Panc1 (cell line): ENCODE data around the gene OR10AG1. TPM values are rescaled to one million over a fixed set of nuclear protein-coding genes. Genes with fewer than 3 reads are reported as not detected.

ENCODE experiments used
- ATAC-seq: fragments of 200-7000 bp; cut with Tn5 transposase; 2 replicates; pipeline ENCODE4 v1.9.1; 2020; ENCODE audit warnings: mild to moderate bottlenecking, moderate library complexity
- BruUV-seq: library from RNA; stranded (reverse); fragments of 400-500 nt; replicated peaks from 2 replicates; lab custom pipeline; 2021; lab: Mats Ljungman, UMichigan
- CTCF ChIA-PET: fragments of 300-600 bp; sonication (Branson Sonifier 250); formaldehyde crosslinking; loops from one replicate; lab custom pipeline; 2022; ENCODE audit warnings: antibody characterized with exemption; lab: Charles Lee
- POLR2A ChIA-PET: fragments of 300-600 bp; sonication (Branson Sonifier 250); formaldehyde crosslinking; loops from one replicate; lab custom pipeline; 2022; ENCODE audit warnings: antibody characterized with exemption; lab: Charles Lee
- DNase-seq: peaks from one replicate; pipeline ENCODE4 v3.0.0-alpha.2; 2010; ENCODE audit warnings: low read depth, low spot score
- H3K27ac ChIP-seq: 2 replicates; pipeline ENCODE4 v1.5.1; 2011; ENCODE audit warnings: mild to moderate bottlenecking, low read length, inconsistent platforms
- H3K27me3 ChIP-seq: fragments of 200-500 bp; sonication (Bioruptor generic); 2 replicates; pipeline ENCODE4 v1.6.0; 2014; ENCODE audit warnings: low read length, inconsistent platforms; ENCODE audit not compliant: control insufficient read depth, insufficient read depth
- H3K36me3 ChIP-seq: fragments of 200-500 bp; sonication (Bioruptor generic); 2 replicates; pipeline ENCODE4 v1.5.1; 2014; ENCODE audit warnings: inconsistent platforms, mild to moderate bottlenecking, low read length, moderate library complexity; ENCODE audit not compliant: control insufficient read depth, insufficient read depth
- H3K4me1 ChIP-seq: 2 replicates; pipeline ENCODE4 v1.5.1; 2011; ENCODE audit warnings: inconsistent platforms, mild to moderate bottlenecking, low read length, moderate library complexity; ENCODE audit not compliant: control insufficient read depth, insufficient read depth
- H3K4me3 ChIP-seq, 2 experiments: 2 replicates each; pipeline ENCODE4 v1.5.1; 2011 to 2012; ENCODE audit warnings: low read depth in 2 of 2, low read length in 2 of 2, mild to moderate bottlenecking in 2 of 2, inconsistent platforms in 1 of 2, moderate library complexity in 1 of 2
- H3K9me3 ChIP-seq: fragments of 200-500 bp; sonication (Bioruptor generic); 2 replicates; pipeline ENCODE4 v1.5.1; 2014; ENCODE audit warnings: low read depth, mild to moderate bottlenecking, inconsistent platforms, low read length, moderate library complexity; ENCODE audit not compliant: control insufficient read depth, insufficient read depth
- CTCF ChIP-seq: fragments of 450-650 bp; IDR thresholded peaks from 2 replicates; pipeline ENCODE4 v1.5.1; 2017; ENCODE audit warnings: mild to moderate bottlenecking
- POLR2AphosphoS5 ChIP-seq: IDR thresholded peaks from 2 replicates; pipeline ENCODE4 v1.6.1; 2012; ENCODE audit warnings: mild to moderate bottlenecking, low read depth, low read length, moderate library complexity
- REST ChIP-seq, 2 experiments: IDR thresholded peaks; 2 replicates each; pipeline ENCODE4 v1.6.1; 2011 to 2012; ENCODE audit warnings: low read depth in 2 of 2, control low read depth in 1 of 2, low read length in 1 of 2, mild to moderate bottlenecking in 1 of 2, moderate library complexity in 1 of 2; ENCODE audit not compliant: insufficient read depth in 1 of 2
- SIN3A ChIP-seq: IDR thresholded peaks from 2 replicates; pipeline ENCODE4 v1.6.1; 2012; ENCODE audit warnings: low read depth, mild to moderate bottlenecking, low read length, moderate library complexity, borderline replicate concordance; ENCODE audit not compliant: insufficient read depth
- TCF7L2 ChIP-seq: IDR thresholded peaks from 2 replicates; pipeline ENCODE4 v1.6.1; 2011; ENCODE audit warnings: mild to moderate bottlenecking, low read depth, low read length, inconsistent platforms
- in situ Hi-C: cut with HindIII; loops from 2 replicates; pipeline ENCODE4 v1.10.0; 2016; ENCODE audit warnings: low sequenced_read_pairs, low pct_unique_long_range_greater_than_20kb
- intact Hi-C: fragments of 100-400 bp; cut with micrococcal nuclease; formaldehyde crosslinking; loops from one replicate; pipeline ENCODE4 v1.10.0; 2022; ENCODE audit not compliant: unreplicated experiment
- total RNA-seq: library from RNA; stranded (reverse); gene quantifications from one replicate; pipeline ENCODE4 v1.2.1, GENCODE V29; 2021; ENCODE audit not compliant: unreplicated experiment

The OR10AG1 gene
- total RNA-seq, 1 experiment from 2014 or later: not detected

GRCh38 chr11:55966391-55966790 is 3.4 kb downstream of the OR10AG1 start:
- H3K4me1 ChIP-seq: no peaks in the 10 kb centered on the region
- intact Hi-C loops (no loop called here), in situ Hi-C loops (no loop called here)
- TF ChIP-seq TCF7L2 (no peak), POLR2AphosphoS5 (no peak), CTCF (no peak), REST (IDR thresholded peaks at IDR 0.05; ENCODE audit: insufficient read depth in 1 of 2, low read depth in 2 of 2, low read length in 1 of 2) (no peak), SIN3A (no peak)
- no peak for ATAC-seq
- DNase-seq: no peak
- no peaks in the 10 kb centered on the region for H3K9me3 ChIP-seq
- no peak overlapping the region for H3K4me3 ChIP-seq
- H3K36me3 ChIP-seq: no peaks in the 10 kb centered on the region
- CTCF ChIA-PET: no interaction called here
- BruUV-seq: no TSS peak
- H3K27me3 ChIP-seq: no peaks in the 10 kb centered on the region
- POLR2A ChIA-PET: no interaction called here
- no peak overlapping the region for H3K27ac ChIP-seq

GRCh38 chr11:55956521-55956920 is 13.2 kb downstream of the OR10AG1 start:
- H3K27me3 ChIP-seq: no peaks in the 10 kb centered on the region
- ChIA-PET CTCF (no interaction called here), POLR2A (no interaction called here)
- H3K36me3 ChIP-seq: no peaks in the 10 kb centered on the region
- DNase-seq (no peak), ATAC-seq (no peak)
- TF ChIP-seq CTCF (no peak), REST (IDR thresholded peaks at IDR 0.05; ENCODE audit: insufficient read depth in 1 of 2, low read depth in 2 of 2, low read length in 1 of 2) (no peak), POLR2AphosphoS5 (no peak), SIN3A (no peak), TCF7L2 (no peak)
- intact Hi-C loops: no loop called here
- no peaks in the 10 kb centered on the region for H3K9me3 ChIP-seq
- in situ Hi-C loops: no loop called here
- H3K27ac ChIP-seq: no peak overlapping the region
- no peaks in the 10 kb centered on the region for H3K4me1 ChIP-seq
- no peak overlapping the region for H3K4me3 ChIP-seq
- BruUV-seq: no TSS peak
